Smooth muscle cell (in vitro differentiated cells): Measurements from ENCODE around the gene RPL10A. TPM values are rescaled to one million over a fixed set of nuclear protein-coding genes. Genes with fewer than 3 reads are reported as not detected.

Experiments
- DNase-seq: peaks from one replicate; lab custom pipeline; 2025; ENCODE audit not compliant: unreplicated experiment; lab: John Stamatoyannopoulos, UW
- H2AFZ ChIP-seq: fragments of 200-600 bp; sonication (generic); 2 replicates; pipeline ENCODE4 v1.6.0; 2016; ENCODE audit warnings: antibody characterized with exemption, low read depth, mild to moderate bottlenecking
- H3F3A ChIP-seq: fragments of 200-600 bp; sonication (generic); 2 replicates; pipeline ENCODE4 v1.6.0; 2017; ENCODE audit warnings: antibody characterized with exemption, low read depth
- H3K27ac ChIP-seq: fragments of 200-600 bp; sonication (generic); 2 replicates; pipeline ENCODE4 v1.5.1; 2016; ENCODE audit warnings: low read depth, mild to moderate bottlenecking
- H3K27me3 ChIP-seq: fragments of 200-600 bp; sonication (generic); 2 replicates; pipeline ENCODE4 v1.6.1; 2016; ENCODE audit warnings: low read depth, mild to moderate bottlenecking
- H3K36me3 ChIP-seq: fragments of 200-600 bp; sonication (generic); 2 replicates; pipeline ENCODE4 v1.5.1; 2016; ENCODE audit warnings: low read depth
- H3K4me1 ChIP-seq: fragments of 200-600 bp; sonication (generic); 2 replicates; pipeline ENCODE4 v1.5.1; 2016; ENCODE audit warnings: low read depth
- H3K4me2 ChIP-seq: fragments of 200-600 bp; sonication (generic); 2 replicates; pipeline ENCODE4 v1.6.0; 2016; ENCODE audit warnings: mild to moderate bottlenecking
- H3K4me3 ChIP-seq: fragments of 200-600 bp; sonication (generic); 2 replicates; pipeline ENCODE4 v1.5.1; 2016; ENCODE audit warnings: mild to moderate bottlenecking
- H3K79me2 ChIP-seq: fragments of 200-600 bp; sonication (generic); 2 replicates; pipeline ENCODE4 v1.6.0; 2016; ENCODE audit warnings: low read depth, mild to moderate bottlenecking
- H3K9ac ChIP-seq: fragments of 200-600 bp; sonication (generic); 2 replicates; pipeline ENCODE4 v1.6.0; 2016; ENCODE audit warnings: low read depth
- H3K9me3 ChIP-seq: fragments of 200-600 bp; sonication (generic); replicated peaks from 2 replicates; pipeline ENCODE4 v1.5.1; 2016; ENCODE audit warnings: low read depth
- H4K20me1 ChIP-seq: fragments of 200-600 bp; sonication (generic); 2 replicates; pipeline ENCODE4 v1.6.0; 2016; ENCODE audit warnings: low read depth
- CTCF ChIP-seq: fragments of 200-600 bp; sonication (generic); IDR thresholded peaks from 2 replicates; pipeline ENCODE4 v1.5.1; 2017; ENCODE audit warnings: borderline replicate concordance, mild to moderate bottlenecking, antibody characterized with exemption; ENCODE audit not compliant: insufficient read depth, poor library complexity, severe bottlenecking
- WGBS: methylation state at CpG from one replicate; pipeline ENCODE4 v1.1.7; 2016; ENCODE audit warnings: low lambda C conversion rate; 5-methylcytosine and 5-hydroxymethylcytosine counted together
- polyA plus RNA-seq: library from polyadenylated mRNA; unstranded; fragments of >200 nt; fragmentation: Nextera tagmentation; extraction: Ambion mirVana; gene quantifications from 2 replicates; pipeline ENCODE4 v1.2.1, GENCODE V29; 2016
- total RNA-seq: library from RNA; depleted of rRNA; stranded (reverse); fragments of >200 nt; gene quantifications from 2 replicates; pipeline ENCODE4 v1.2.3, GENCODE V29; 2014

The RPL10A gene
- total and polyA plus RNA-seq, 2 experiments from 2014 or later = 307 to 1,090 TPM

GRCh38 chr6:35498422-35499067 is 30.3 kb downstream of the RPL10A start:
- Histone ChIP-seq H3K9ac (peak overlapping the region; percentile 97), H3K4me2 (peak overlapping the region; percentile 98), H3K9me3 (no peaks in the 10 kb centered on the region), H3F3A (peaks cover 12% of the 10 kb centered on the region), H3K27ac (peak overlapping the region; percentile 100), H3K4me1 (peaks cover 29% of the 10 kb centered on the region), H3K79me2 (peaks cover 45% of the 10 kb centered on the region), H2AFZ (no peak overlapping the region), H4K20me1 (peaks cover 25% of the 10 kb centered on the region), H3K36me3 (no peaks in the 10 kb centered on the region), H3K27me3 (no peaks in the 10 kb centered on the region), H3K4me3 (peak overlapping the region; percentile 99)
- 24% methylated on average over 14 of the region's 14 CpGs for WGBS
- no peak for DNase-seq
- no peak for TF ChIP-seq CTCF

GRCh38 chr6:35499372-35499771 is 31.2 kb downstream of the RPL10A start:
- Histone ChIP-seq H3F3A (peaks cover 7% of the 10 kb centered on the region), H3K4me2 (peak overlapping the region; percentile 4), H3K4me3 (no peak overlapping the region), H3K9me3 (no peaks in the 10 kb centered on the region), H3K9ac (no peak overlapping the region), H3K27me3 (no peaks in the 10 kb centered on the region), H3K79me2 (peaks cover 37% of the 10 kb centered on the region), H2AFZ (no peak overlapping the region), H4K20me1 (peaks cover 17% of the 10 kb centered on the region), H3K36me3 (no peaks in the 10 kb centered on the region), H3K27ac (no peak overlapping the region), H3K4me1 (peaks cover 21% of the 10 kb centered on the region)
- no peak for DNase-seq
- WGBS = 84% methylated on average over 4 of the region's 4 CpGs
- TF ChIP-seq CTCF = no peak

GRCh38 chr6:35500782-35501181 is 32.6 kb downstream of the RPL10A start:
- WGBS = 24% methylated on average over 6 of the region's 6 CpGs
- Histone ChIP-seq H2AFZ (no peak overlapping the region), H3K9me3 (no peaks in the 10 kb centered on the region), H3K4me1 (peaks cover 9% of the 10 kb centered on the region), H3K27me3 (no peaks in the 10 kb centered on the region), H4K20me1 (peaks cover 3% of the 10 kb centered on the region), H3K27ac (peak overlapping the region; percentile 48), H3K4me3 (no peak overlapping the region), H3K79me2 (peaks cover 22% of the 10 kb centered on the region), H3K4me2 (peak overlapping the region; percentile 53), H3K36me3 (no peaks in the 10 kb centered on the region), H3K9ac (no peak overlapping the region), H3F3A (peaks cover 7% of the 10 kb centered on the region)
- no peak for DNase-seq
- no peak for TF ChIP-seq CTCF

GRCh38 chr6:35501784-35502183 is 33.6 kb downstream of the RPL10A start:
- Histone ChIP-seq H3K36me3 (no peaks in the 10 kb centered on the region), H3K4me1 (peaks cover 9% of the 10 kb centered on the region), H3K27ac (no peak overlapping the region), H3F3A (peaks cover 7% of the 10 kb centered on the region), H2AFZ (no peak overlapping the region), H3K4me2 (no peak overlapping the region), H3K9me3 (no peaks in the 10 kb centered on the region), H3K27me3 (no peaks in the 10 kb centered on the region), H4K20me1 (no peaks in the 10 kb centered on the region), H3K4me3 (no peak overlapping the region), H3K9ac (no peak overlapping the region), H3K79me2 (peaks cover 12% of the 10 kb centered on the region)
- DNase-seq = no peak
- no peak for TF ChIP-seq CTCF
- WGBS = 93% methylated on average over 2 of the region's 2 CpGs
